DND-41 (cell line): ENCODE results near the gene RNF135.

ENCODE experiments used
- EZH2 ChIP-seq: IDR thresholded peaks from 3 replicates; pipeline ENCODE4 v1.6.1; 2012; ENCODE audit warnings: borderline replicate concordance, low read depth, mild to moderate bottlenecking, moderate library complexity, low read length, inconsistent platforms; ENCODE audit not compliant: severe bottlenecking
- TF ChIP-seq, protein P1 (sequence below): IDR thresholded peaks from 2 replicates; pipeline ENCODE4 v1.5.1; 2012; ENCODE audit warnings: borderline replicate concordance, low read length, moderate library complexity, mild to moderate bottlenecking; ENCODE audit not compliant: poor library complexity, severe bottlenecking; ENCODE audit errors: extremely low read depth

DNA sequence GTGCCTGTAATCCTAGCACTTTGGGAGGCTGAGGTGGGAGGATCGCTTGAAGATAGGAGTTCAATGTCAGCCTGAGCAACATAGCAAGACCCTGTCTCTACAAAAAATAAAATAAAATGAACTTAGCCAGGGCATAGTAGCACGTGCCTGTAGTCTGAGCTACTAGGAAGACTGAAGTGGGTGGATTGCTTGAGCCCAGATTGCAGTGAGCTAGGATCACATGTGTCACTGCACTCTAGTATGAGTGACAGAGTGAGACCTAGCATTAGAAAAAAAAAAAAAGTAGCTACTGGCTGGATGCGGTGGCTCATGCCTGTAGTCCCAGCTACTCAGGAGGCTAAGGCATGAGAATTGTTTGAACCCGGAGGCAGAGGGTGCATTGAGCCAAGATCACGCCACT, 43.1 kb upstream of the RNF135 start:
- TF ChIP-seq, protein P1, sequence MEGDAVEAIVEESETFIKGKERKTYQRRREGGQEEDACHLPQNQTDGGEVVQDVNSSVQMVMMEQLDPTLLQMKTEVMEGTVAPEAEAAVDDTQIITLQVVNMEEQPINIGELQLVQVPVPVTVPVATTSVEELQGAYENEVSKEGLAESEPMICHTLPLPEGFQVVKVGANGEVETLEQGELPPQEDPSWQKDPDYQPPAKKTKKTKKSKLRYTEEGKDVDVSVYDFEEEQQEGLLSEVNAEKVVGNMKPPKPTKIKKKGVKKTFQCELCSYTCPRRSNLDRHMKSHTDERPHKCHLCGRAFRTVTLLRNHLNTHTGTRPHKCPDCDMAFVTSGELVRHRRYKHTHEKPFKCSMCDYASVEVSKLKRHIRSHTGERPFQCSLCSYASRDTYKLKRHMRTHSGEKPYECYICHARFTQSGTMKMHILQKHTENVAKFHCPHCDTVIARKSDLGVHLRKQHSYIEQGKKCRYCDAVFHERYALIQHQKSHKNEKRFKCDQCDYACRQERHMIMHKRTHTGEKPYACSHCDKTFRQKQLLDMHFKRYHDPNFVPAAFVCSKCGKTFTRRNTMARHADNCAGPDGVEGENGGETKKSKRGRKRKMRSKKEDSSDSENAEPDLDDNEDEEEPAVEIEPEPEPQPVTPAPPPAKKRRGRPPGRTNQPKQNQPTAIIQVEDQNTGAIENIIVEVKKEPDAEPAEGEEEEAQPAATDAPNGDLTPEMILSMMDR, result no peak
- TF ChIP-seq EZH2, result no peak
